Cardiac muscle cell (in vitro differentiated cells and primary cell): ENCODE data around the gene RAMACL. TPM values are rescaled to one million over a fixed set of nuclear protein-coding genes. Genes with fewer than 3 reads are reported as not detected.
"Not testable (repeated sequence)": the region's sequence is repeated elsewhere in the genome, so short reads cannot be mapped to it uniquely, and the experiment has no call there.

Source experiments
- DNase-seq, 2 donors: peaks; one replicate each; pipeline versions ENCODE4 v3.0.0 to v3.0.0-alpha.2; 2010 to 2017; ENCODE audit warnings: low read depth in 1 of 2, low spot score in 1 of 2
- H3K27ac ChIP-seq: fragments of 200-600 bp; sonication (generic); 2 replicates; pipeline ENCODE4 v1.5.1; 2016
- H3K27me3 ChIP-seq: fragments of 200-600 bp; sonication (generic); 2 replicates; pipeline ENCODE4 v1.6.0; 2016; ENCODE audit warnings: control low read depth
- H3K36me3 ChIP-seq: fragments of 200-600 bp; sonication (generic); 2 replicates; pipeline ENCODE4 v1.5.1; 2016; ENCODE audit warnings: control low read depth
- H3K4me1 ChIP-seq: fragments of 200-600 bp; sonication (generic); 2 replicates; pipeline ENCODE4 v1.8.1; 2017; ENCODE audit warnings: low read depth, mild to moderate bottlenecking, mixed run types
- H3K4me3 ChIP-seq: fragments of 200-600 bp; sonication (generic); 2 replicates; pipeline ENCODE4 v1.5.1; 2016; ENCODE audit warnings: mild to moderate bottlenecking
- H3K9me3 ChIP-seq: fragments of 200-600 bp; sonication (generic); 2 replicates; pipeline ENCODE4 v1.5.1; 2017; ENCODE audit warnings: low read depth, mild to moderate bottlenecking, control low read depth
- CTCF ChIP-seq: IDR thresholded peaks from 2 replicates; pipeline ENCODE4 v1.5.1; 2012; ENCODE audit warnings: low read depth, mild to moderate bottlenecking, low read length
- polyA plus RNA-seq: library from polyadenylated mRNA; unstranded; fragments of >200 nt; fragmentation: Nextera tagmentation; extraction: Ambion mirVana; gene quantifications from 2 replicates; pipeline ENCODE4 v1.2.1, GENCODE V29; 2016
- total RNA-seq: library from RNA; depleted of rRNA; stranded (reverse); fragments of >200 nt; gene quantifications from 2 replicates; pipeline ENCODE4 v1.2.3, GENCODE V29; 2016

The RAMACL gene
- total RNA-seq (0.14 and 0.45 TPM in 2 replicates), polyA plus RNA-seq (0.10 and 0.44 TPM in 2 replicates)

DNA sequence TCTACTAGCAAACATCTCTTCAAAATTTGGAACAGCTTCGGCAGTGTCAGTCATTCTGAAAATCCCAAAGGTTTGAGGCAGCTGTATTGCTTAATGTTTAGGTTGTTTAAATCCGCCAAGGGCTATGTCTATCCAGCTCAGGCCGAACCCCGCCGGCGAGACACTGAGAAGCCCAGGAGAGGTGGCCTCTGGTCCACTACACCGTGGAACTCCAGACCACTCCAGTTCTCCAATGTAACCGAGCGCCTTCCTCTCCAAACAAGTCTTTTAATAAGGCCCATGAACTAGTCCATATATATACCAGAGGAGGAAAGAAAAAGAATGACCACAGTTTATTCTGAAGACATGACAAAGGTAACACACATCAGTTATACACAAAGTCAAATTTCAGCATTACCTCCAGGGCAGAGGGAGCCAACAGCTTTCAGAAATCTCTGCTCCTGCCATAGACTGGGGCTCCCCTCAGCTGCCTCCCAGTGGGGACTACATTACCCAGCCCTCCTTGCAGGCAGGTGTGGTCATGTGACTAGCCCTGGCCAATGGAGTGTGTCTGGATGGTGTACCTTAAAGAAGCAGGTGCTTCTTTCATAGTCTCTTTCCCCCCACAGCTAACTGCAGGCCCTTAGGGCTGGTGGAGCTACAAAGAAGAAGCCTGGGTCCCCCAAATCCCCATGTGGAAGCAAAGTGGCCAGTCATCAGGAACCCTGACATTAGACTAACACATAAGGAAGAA lies at the start of gene RAMACL:
TSS of gene RAMACL (minus strand) at position 255 of the 733 bp plus-strand sequence. CDS start at position 54, 201 bp downstream.
- DNase-seq, result peak in 1 of 2 donors; percentile 28
- H3K4me1 ChIP-seq, result no peaks in the 10 kb centered on the region
- no peaks in the 10 kb centered on the region for H3K36me3 ChIP-seq
- H3K9me3 ChIP-seq, result no peaks in the 10 kb centered on the region
- H3K27ac ChIP-seq, result no peak within 1 kb of the TSS
- TF ChIP-seq CTCF, result no peak
- no peak within 1 kb of the TSS for H3K4me3 ChIP-seq
- H3K27me3 ChIP-seq, result no peaks in the 10 kb centered on the region

- H3K9me3 ChIP-seq, result no peaks in the 10 kb centered on the region
- TF ChIP-seq CTCF, result no peak
- no peaks in the 10 kb centered on the region for H3K36me3 ChIP-seq
- no peak for DNase-seq
- no peak overlapping the region for H3K4me3 ChIP-seq
- H3K27ac ChIP-seq, result no peak overlapping the region
- peaks cover 10% of the 10 kb centered on the region for H3K4me1 ChIP-seq
- peaks cover 6% of the 10 kb centered on the region for H3K27me3 ChIP-seq
Measured at GRCh38 chr6:166635013-166635970, 48.8 kb upstream of the RAMACL start.

DNA sequence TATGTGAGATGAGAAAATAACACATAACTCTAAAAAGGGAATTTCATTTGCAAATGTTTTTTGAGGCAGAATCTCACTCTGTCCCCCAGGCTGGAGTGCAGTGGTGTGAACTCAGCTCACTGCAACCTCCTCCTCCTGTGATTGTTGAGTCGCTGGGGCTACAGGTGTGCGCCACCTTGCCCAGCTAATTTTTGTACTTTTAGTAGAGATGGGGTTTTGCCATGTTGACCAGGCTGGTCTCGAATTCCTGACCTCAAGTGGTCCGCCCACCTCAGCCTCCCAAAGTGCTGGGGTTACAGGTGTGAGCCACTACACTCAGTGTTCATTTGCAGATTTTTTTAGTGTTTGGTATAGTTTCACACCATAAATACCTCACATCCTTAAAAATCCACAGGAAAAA lies 48.1 kb upstream of the RAMACL start:
- H3K27ac ChIP-seq, H3K4me3 ChIP-seq, H3K4me1 ChIP-seq, H3K36me3 ChIP-seq, H3K9me3 ChIP-seq, DNase-seq: not testable (repeated sequence)
- H3K27me3 ChIP-seq, result peaks cover 13% of the 10 kb centered on the region

DNA sequence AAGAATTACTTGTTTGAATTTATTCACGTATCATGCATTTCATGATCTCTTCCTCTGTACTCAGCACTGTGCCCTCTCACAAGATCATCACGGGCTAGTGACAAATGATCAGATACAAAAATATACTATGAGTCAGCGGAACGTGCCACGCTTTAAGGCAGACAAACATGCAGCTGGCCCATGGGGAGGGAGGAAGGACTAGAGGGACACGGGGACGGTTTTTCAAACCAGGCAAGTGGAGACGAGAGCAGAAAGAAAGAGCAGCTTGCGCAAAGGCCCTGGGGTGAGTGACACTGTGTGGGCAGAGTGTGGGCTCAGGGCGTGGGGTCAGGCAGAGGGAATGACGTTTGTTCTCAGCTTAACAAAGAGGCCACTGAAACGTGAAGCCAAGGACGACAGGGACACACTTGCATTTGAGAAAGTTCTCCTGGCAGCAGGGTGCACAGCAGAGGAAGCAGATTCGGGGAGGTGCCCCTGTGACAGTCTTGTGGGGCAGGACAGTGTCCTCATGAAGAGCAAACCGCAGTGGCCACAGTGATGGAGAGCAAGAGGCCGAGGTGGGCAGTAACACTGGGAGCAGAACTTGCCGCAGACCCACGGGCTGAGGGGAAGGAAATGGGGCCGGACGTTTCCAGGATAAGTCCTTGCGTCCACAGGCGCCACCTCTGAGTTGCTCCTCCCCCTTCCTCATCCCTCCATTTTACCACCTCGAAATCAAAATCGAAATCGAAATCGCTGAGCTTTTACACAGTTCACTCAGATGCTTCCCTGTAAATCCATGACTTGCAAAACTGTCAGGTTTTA lies 47.5 kb upstream of the RAMACL start:
- H3K4me3 ChIP-seq, result no peak overlapping the region
- H3K9me3 ChIP-seq, result no peaks in the 10 kb centered on the region
- peaks cover 20% of the 10 kb centered on the region for H3K27me3 ChIP-seq
- no peak for TF ChIP-seq CTCF
- H3K4me1 ChIP-seq, result peaks cover 10% of the 10 kb centered on the region
- no peak overlapping the region for H3K27ac ChIP-seq
- DNase-seq, result no peak
- no peaks in the 10 kb centered on the region for H3K36me3 ChIP-seq

- Histone ChIP-seq H3K4me3 (no peak overlapping the region), H3K36me3 (no peaks in the 10 kb centered on the region), H3K27ac (no peak overlapping the region), H3K9me3 (no peaks in the 10 kb centered on the region), H3K27me3 (peaks cover 22% of the 10 kb centered on the region), H3K4me1 (peaks cover 5% of the 10 kb centered on the region)
- no peak for TF ChIP-seq CTCF
- no peak for DNase-seq
Measured at GRCh38 chr6:166632731-166633130, 46.3 kb upstream of the RAMACL start.
